Panc1 (cell line): ENCODE measurements around the gene CSH2. TPM values are rescaled to one million over a fixed set of nuclear protein-coding genes. Genes with fewer than 3 reads are reported as not detected.
"Not testable (repeated sequence)": the region's sequence is repeated elsewhere in the genome, so short reads cannot be mapped to it uniquely, and the experiment has no call there.

Experiments used
- ATAC-seq: fragments of 200-7000 bp; cut with Tn5 transposase; 2 replicates; pipeline ENCODE4 v1.9.1; 2020; ENCODE audit warnings: mild to moderate bottlenecking, moderate library complexity
- Bru-seq: library from RNA; stranded (reverse); fragments of 400-500 nt; gene quantifications from one replicate; lab custom pipeline; 2021; lab: Mats Ljungman, UMichigan
- BruChase-seq, 2 experiments: library from RNA; stranded (reverse); fragments of 400-500 nt; gene quantifications; one replicate each; lab custom pipeline; 2021; lab: Mats Ljungman, UMichigan
- BruUV-seq: library from RNA; stranded (reverse); fragments of 400-500 nt; replicated peaks from 2 replicates; lab custom pipeline; 2021; lab: Mats Ljungman, UMichigan
- CTCF ChIA-PET: fragments of 300-600 bp; sonication (Branson Sonifier 250); formaldehyde crosslinking; loops from one replicate; lab custom pipeline; 2022; ENCODE audit warnings: antibody characterized with exemption; lab: Charles Lee
- POLR2A ChIA-PET: fragments of 300-600 bp; sonication (Branson Sonifier 250); formaldehyde crosslinking; loops from one replicate; lab custom pipeline; 2022; ENCODE audit warnings: antibody characterized with exemption; lab: Charles Lee
- DNase-seq: peaks from one replicate; pipeline ENCODE4 v3.0.0-alpha.2; 2010; ENCODE audit warnings: low read depth, low spot score
- H3K27ac ChIP-seq: 2 replicates; pipeline ENCODE4 v1.5.1; 2011; ENCODE audit warnings: mild to moderate bottlenecking, low read length, inconsistent platforms
- H3K27me3 ChIP-seq: fragments of 200-500 bp; sonication (Bioruptor generic); 2 replicates; pipeline ENCODE4 v1.6.0; 2014; ENCODE audit warnings: low read length, inconsistent platforms; ENCODE audit not compliant: control insufficient read depth, insufficient read depth
- H3K36me3 ChIP-seq: fragments of 200-500 bp; sonication (Bioruptor generic); 2 replicates; pipeline ENCODE4 v1.5.1; 2014; ENCODE audit warnings: inconsistent platforms, mild to moderate bottlenecking, low read length, moderate library complexity; ENCODE audit not compliant: control insufficient read depth, insufficient read depth
- H3K4me1 ChIP-seq: 2 replicates; pipeline ENCODE4 v1.5.1; 2011; ENCODE audit warnings: inconsistent platforms, mild to moderate bottlenecking, low read length, moderate library complexity; ENCODE audit not compliant: control insufficient read depth, insufficient read depth
- H3K4me3 ChIP-seq, 2 experiments: 2 replicates each; pipeline ENCODE4 v1.5.1; 2011 to 2012; ENCODE audit warnings: low read depth in 2 of 2, low read length in 2 of 2, mild to moderate bottlenecking in 2 of 2, inconsistent platforms in 1 of 2, moderate library complexity in 1 of 2
- H3K9me3 ChIP-seq: fragments of 200-500 bp; sonication (Bioruptor generic); 2 replicates; pipeline ENCODE4 v1.5.1; 2014; ENCODE audit warnings: low read depth, mild to moderate bottlenecking, inconsistent platforms, low read length, moderate library complexity; ENCODE audit not compliant: control insufficient read depth, insufficient read depth
- CTCF ChIP-seq: fragments of 450-650 bp; IDR thresholded peaks from 2 replicates; pipeline ENCODE4 v1.5.1; 2017; ENCODE audit warnings: mild to moderate bottlenecking
- SIN3A ChIP-seq: IDR thresholded peaks from 2 replicates; pipeline ENCODE4 v1.6.1; 2012; ENCODE audit warnings: low read depth, mild to moderate bottlenecking, low read length, moderate library complexity, borderline replicate concordance; ENCODE audit not compliant: insufficient read depth
- in situ Hi-C: cut with HindIII; loops from 2 replicates; pipeline ENCODE4 v1.10.0; 2016; ENCODE audit warnings: low sequenced_read_pairs, low pct_unique_long_range_greater_than_20kb
- intact Hi-C: fragments of 100-400 bp; cut with micrococcal nuclease; formaldehyde crosslinking; loops from one replicate; pipeline ENCODE4 v1.10.0; 2022; ENCODE audit not compliant: unreplicated experiment
- long read RNA-seq: library from polyadenylated mRNA; unstranded; transcript quantifications from one replicate; pipeline ENCODE4 v2.0.0, GENCODE V29; 2021; ENCODE audit not compliant: unreplicated experiment
- polyA plus RNA-seq: library from polyadenylated mRNA; unstranded; fragments of >200 nt; gene quantifications from one replicate; pipeline ENCODE4 v1.2.1, GENCODE V29; 2012; ENCODE audit warnings: missing spikeins; ENCODE audit not compliant: insufficient read length
- total RNA-seq: library from RNA; stranded (reverse); gene quantifications from one replicate; pipeline ENCODE4 v1.2.1, GENCODE V29; 2021; ENCODE audit not compliant: unreplicated experiment

CSH2 gene
- total RNA-seq (not detected), Bru-seq, nascent RNA (not detected), BruChase-seq, experiment 1, labeled RNA remaining after a 2-hour chase (not detected), BruChase-seq, experiment 2, labeled RNA remaining after a 6-hour chase (not detected)
- 0.30 TPM for polyA plus RNA-seq
- long read RNA-seq = 0 reads

- H3K4me3 ChIP-seq, DNase-seq, ATAC-seq, POLR2A ChIA-PET, in situ Hi-C loops, H3K27ac ChIP-seq, BruUV-seq, H3K27me3 ChIP-seq, CTCF ChIA-PET, H3K4me1 ChIP-seq, H3K36me3 ChIP-seq, H3K9me3 ChIP-seq, intact Hi-C loops: not testable (repeated sequence)
Measured at GRCh38 chr17:63873577-63873976, at the start of gene CSH2. Gene CSH2 (minus strand): TSS chr17:63873677. CDS start chr17:63873614, 63 bp downstream.

- H3K4me3 ChIP-seq, BruUV-seq, DNase-seq, in situ Hi-C loops, H3K27me3 ChIP-seq, H3K4me1 ChIP-seq, ATAC-seq, H3K27ac ChIP-seq, POLR2A ChIA-PET, H3K36me3 ChIP-seq, intact Hi-C loops, H3K9me3 ChIP-seq: not testable (repeated sequence)
- CTCF ChIA-PET = interaction anchor here (0.6 kb wide), 1 partner anchor 10 kb away, joined by 4 read pairs; the partner anchor contains the start of gene CD79B
Measured at GRCh38 chr17:63922402-63922801, 48.9 kb upstream of the CSH2 start.

- CTCF ChIA-PET = interaction anchor here (0.7 kb wide), 1 partner anchor 811 kb away, joined by 7 read pairs; no protein-coding TSS in a partner anchor
- intact Hi-C loops = not testable (repeated sequence)
Measured at GRCh38 chr17:63920779-63921178, 47.3 kb upstream of the CSH2 start.

GRCh38 chr17:63920050-63920449, 46.6 kb upstream of the CSH2 start:
- H3K4me3 ChIP-seq, H3K36me3 ChIP-seq, intact Hi-C loops, in situ Hi-C loops, H3K9me3 ChIP-seq, H3K4me1 ChIP-seq, ATAC-seq, H3K27ac ChIP-seq, DNase-seq, H3K27me3 ChIP-seq, BruUV-seq: not testable (repeated sequence)
- POLR2A ChIA-PET = interaction anchor here (0.5 kb wide), 1 partner anchor 17 kb away, joined by 10 read pairs; no protein-coding TSS in a partner anchor
- CTCF ChIA-PET = interaction anchor here (0.6 to 2.9 kb wide), 9 partner anchors 9 to 408 kb away, joined by 3 to 14 read pairs (median 4); no protein-coding TSS in a partner anchor

More at GRCh38 chr17:63920779-63921178, 47.3 kb upstream of the CSH2 start:
- ATAC-seq, H3K9me3 ChIP-seq, H3K4me3 ChIP-seq, DNase-seq, POLR2A ChIA-PET, H3K36me3 ChIP-seq, BruUV-seq, H3K27ac ChIP-seq, in situ Hi-C loops, H3K27me3 ChIP-seq, H3K4me1 ChIP-seq: not testable (repeated sequence)

- in situ Hi-C loops (no loop called here), intact Hi-C loops (loop anchor here (10.0 kb wide), 3 partner anchors 75 to 215 kb away; partner anchors contain the start of genes ERN1, ICAM2 and PRR29)
- Histone ChIP-seq H3K27ac (no peak overlapping the region), H3K27me3 (no peaks in the 10 kb centered on the region), H3K9me3 (no peaks in the 10 kb centered on the region), H3K4me1 (no peaks in the 10 kb centered on the region), H3K4me3 (no peak overlapping the region), H3K36me3 (no peaks in the 10 kb centered on the region)
- ChIA-PET POLR2A (no interaction called here), CTCF (interaction anchor here (0.5 to 2.9 kb wide), 12 partner anchors 10 to 409 kb away, joined by 3 to 14 read pairs (median 4); partner anchors contain the start of gene ERN1)
- BruUV-seq = no TSS peak
- ATAC-seq = peak; percentile 93
- peak; percentile 72 for DNase-seq
- TF ChIP-seq CTCF = peak; percentile 86
- no peak for TF ChIP-seq SIN3A
Measured at GRCh38 chr17:63919311-63919723, 45.8 kb upstream of the CSH2 start.

- ATAC-seq, H3K9me3 ChIP-seq, H3K27ac ChIP-seq, H3K4me3 ChIP-seq, POLR2A ChIA-PET, H3K27me3 ChIP-seq, in situ Hi-C loops, DNase-seq, BruUV-seq, H3K4me1 ChIP-seq, H3K36me3 ChIP-seq: not testable (repeated sequence)
- CTCF ChIA-PET = interaction anchor here (0.5 to 2.9 kb wide), 9 partner anchors 10 to 215 kb away, joined by 3 to 14 read pairs (median 4); partner anchors contain the start of gene ERN1
- intact Hi-C loops = loop anchor here (10.0 kb wide), 3 partner anchors 76 to 216 kb away; partner anchors contain the start of genes ERN1, ICAM2 and PRR29
Measured at GRCh38 chr17:63918789-63919305, 45.4 kb upstream of the CSH2 start, which contains the start of gene GH1. Gene GH1 (minus strand): TSS chr17:63918839. CDS start chr17:63918776, 63 bp downstream.
